M059J (cell line): ENCODE results near the gene DOK7. TPM values are rescaled to one million over a fixed set of nuclear protein-coding genes. Genes with fewer than 3 reads are reported as not detected.

Experiments used
- DNase-seq: peaks from one replicate; pipeline ENCODE4 v3.0.0-alpha.2; 2012; ENCODE audit warnings: low read depth
- total RNA-seq: library from RNA; depleted of rRNA; stranded (reverse); fragments of >200 nt; shearing (Covaris generic); gene quantifications from 2 replicates; pipeline ENCODE4 v1.2.3, GENCODE V29; 2014; rRNA removed

DOK7 gene, protein sequence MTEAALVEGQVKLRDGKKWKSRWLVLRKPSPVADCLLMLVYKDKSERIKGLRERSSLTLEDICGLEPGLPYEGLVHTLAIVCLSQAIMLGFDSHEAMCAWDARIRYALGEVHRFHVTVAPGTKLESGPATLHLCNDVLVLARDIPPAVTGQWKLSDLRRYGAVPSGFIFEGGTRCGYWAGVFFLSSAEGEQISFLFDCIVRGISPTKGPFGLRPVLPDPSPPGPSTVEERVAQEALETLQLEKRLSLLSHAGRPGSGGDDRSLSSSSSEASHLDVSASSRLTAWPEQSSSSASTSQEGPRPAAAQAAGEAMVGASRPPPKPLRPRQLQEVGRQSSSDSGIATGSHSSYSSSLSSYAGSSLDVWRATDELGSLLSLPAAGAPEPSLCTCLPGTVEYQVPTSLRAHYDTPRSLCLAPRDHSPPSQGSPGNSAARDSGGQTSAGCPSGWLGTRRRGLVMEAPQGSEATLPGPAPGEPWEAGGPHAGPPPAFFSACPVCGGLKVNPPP
- 0.22 and 3.1 TPM in 2 replicates for total RNA-seq

DNA sequence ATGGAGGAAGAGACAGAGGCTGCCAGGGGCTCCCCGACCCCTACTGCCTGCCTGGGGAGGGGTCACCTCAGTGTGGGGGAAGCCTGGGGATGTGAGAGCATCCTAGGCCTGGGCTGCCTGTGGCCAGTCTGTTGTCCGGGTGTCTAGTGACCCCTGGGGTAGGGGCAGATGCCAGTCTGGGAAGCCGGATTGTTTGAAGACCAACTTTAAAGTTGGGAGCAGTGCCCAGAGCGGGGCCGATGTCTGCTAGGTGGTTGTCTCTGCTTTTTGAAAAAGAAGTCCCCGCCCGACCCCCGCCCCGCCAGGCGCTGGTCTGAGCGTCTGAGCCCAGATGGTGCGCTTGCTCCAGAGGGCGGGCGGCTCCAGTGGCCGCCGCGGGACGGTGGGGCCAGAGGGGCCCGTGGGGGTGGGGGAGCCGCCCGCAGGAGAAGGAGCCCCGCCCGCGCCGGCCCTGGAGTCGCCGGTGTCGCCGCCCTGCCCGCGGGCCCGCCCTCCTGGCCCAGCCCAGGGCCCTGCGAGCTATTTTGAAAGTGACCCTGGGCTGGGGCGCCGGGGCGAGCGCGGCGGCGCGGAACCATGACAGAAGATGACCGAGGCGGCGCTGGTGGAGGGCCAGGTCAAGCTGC, at the start of gene DOK7:
Gene DOK7 (plus strand): TSS at position 517 of the 626 bp plus-strand sequence. CDS start 70 bp downstream, at position 587.
- no peak for DNase-seq

DNA sequence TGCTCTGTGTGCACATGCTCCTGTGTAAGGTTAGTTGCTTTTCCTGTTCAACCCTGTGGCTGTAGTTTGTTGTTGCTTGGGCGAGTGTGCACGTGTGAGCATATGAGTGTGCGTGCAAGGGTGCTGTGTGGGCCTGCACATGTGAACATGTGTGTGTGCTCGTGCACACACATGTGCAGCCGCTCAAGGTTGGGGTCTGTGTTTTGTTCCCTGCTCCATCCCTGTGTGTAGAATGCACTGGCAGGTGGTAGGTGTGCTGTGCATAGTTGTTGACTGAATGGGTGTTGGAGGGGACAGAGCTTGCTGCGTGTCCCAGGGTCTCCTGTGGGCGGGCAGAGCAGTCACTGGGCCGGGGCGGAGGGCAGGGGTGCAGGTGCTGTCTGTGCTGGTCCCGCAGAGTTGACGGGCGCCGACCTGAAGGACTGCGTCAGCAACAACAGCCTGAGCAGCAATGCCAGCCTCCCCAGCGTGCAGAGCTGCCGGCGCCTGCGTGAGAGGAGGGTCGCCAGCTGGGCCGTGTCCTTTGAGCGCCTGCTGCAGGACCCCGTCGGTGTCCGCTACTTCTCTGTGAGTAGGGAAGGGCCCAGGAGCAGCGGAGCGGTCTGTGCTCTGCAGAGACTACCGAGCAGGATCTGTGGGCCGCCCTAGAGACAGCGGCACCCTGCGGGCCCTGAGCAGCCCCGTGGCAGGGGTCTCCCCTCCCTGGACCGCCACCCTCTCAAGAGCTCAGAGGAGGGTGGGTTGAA, 49.3 kb upstream of the DOK7 start:
- no peak for DNase-seq

DNA sequence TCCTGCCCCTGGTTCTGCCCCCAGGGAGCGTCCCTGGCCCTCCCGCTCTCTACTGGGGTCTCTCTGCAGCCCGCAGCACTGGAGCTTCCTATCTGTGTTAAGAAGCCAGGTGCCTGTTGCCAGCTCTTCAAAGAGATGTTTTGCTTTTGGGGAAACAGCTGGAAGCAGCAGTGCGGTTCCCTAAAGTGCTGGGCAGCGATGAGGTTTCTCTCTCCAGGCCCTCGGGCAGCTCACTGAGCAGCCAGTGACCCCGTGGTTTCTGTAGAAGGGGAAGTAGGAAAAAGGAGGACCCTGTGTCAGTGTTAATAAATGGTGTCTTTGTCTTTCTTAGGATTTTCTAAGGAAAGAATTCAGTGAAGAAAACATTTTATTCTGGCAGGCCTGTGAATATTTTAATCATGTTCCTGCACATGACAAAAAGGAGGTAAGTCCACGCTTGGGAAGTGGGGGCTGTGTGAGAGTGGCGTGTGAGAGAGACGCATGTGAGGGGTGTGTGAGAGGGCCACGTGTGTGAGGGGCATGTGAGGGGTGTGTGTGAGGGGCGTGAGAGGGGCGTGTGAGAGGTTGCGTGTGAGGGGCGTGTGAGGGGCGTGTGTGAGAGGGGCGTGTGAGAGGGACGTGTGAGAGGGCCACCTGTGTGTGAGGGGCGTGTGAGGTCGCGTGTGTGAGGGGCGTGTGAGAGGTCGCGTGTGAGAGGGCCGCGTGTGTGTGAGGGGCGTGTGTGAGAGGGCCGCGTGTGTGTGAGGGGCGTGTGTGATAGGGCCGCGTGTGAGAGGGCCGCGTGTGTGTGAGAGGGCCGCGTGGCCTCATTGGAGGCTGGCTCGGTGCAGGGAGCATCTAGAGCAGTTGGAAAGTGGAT, 48.5 kb upstream of the DOK7 start:
- no peak for DNase-seq

DNA sequence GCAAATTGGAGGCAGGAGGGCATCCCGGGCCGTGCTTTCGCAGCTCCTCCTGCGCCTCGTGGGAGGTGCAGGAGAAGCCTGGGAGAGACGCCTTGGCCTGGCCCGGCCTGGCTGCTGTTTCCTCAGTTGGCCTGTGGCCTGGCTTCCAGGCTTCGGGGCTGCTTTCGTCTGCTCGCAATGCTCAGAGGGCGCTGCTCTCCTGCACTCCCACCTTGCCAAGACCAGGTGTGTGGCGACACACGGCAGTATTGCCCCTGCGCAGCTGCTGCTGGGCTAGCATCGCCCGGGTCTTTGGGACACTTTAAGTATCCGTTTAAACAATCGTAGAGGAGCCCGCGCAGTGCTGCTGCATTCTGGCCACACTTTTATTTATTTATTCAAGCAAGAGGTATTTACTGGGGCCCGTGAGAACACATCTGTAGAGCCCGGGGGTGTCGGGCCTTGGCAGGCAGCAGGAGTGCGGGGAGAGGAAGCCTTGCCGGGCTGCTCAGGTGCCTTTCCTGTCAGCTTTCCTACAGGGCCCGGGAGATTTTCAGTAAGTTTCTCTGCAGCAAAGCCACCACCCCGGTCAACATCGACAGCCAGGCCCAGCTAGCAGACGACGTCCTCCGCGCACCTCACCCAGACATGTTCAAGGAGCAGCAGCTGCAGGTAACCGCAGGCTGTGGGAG, 47.5 kb upstream of the DOK7 start:
- no peak for DNase-seq

DNA sequence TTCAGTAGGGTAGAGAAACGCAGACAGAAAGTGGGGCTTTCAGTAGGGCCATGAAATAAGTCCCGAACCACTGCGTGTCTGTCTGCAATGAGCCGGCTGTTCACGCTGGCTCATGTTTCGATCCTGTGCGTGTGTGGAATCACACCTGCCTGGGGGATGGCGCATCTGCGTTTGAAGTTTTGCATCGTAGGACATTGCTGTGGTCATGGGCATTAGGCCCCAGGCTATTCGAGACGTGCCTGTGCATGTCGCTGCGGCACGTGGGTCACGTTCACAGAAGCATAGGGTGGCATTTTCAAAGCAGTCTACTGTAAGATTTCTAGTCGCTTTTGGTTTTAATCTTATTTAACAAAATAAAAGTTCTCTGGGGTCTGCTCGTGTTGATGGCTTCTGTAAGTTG, 46.8 kb upstream of the DOK7 start:
- no peak for DNase-seq

DNA sequence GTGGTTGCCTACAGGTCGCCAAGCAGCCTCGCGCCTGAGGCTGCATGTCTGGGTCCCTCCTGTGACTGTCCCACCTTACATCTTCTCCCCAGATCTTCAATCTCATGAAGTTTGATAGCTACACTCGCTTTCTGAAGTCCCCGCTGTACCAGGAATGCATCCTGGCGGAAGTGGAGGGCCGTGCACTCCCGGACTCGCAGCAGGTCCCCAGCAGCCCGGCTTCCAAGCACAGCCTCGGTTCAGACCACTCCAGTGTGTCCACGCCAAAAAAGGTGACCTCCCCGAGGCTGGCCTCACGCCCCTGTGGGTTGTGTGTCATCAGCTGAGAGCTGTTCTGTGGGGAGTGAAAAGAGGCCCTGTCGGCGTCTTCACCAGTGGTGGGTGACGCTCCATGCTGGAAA, 46.3 kb upstream of the DOK7 start:
- no peak for DNase-seq

DNA sequence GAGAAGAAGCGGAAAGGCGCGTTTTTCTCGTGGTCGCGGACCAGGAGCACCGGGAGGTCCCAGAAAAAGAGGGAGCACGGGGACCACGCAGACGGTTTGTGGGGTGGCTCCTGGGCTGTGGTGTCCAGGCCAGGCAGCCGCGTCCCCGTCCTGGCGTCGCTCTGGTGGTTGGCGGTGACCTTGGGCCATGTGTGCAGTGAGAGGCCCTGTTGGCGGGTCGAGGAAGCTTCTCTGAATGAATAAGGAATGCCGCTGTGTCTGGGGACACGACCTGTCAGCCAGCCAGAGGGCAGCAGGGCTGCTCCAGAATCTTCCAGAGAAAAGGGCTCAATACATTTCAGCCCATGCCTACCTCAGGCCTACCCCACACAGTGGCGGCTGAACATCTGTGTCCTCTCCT, 45.7 kb upstream of the DOK7 start:
- no peak for DNase-seq

DNA sequence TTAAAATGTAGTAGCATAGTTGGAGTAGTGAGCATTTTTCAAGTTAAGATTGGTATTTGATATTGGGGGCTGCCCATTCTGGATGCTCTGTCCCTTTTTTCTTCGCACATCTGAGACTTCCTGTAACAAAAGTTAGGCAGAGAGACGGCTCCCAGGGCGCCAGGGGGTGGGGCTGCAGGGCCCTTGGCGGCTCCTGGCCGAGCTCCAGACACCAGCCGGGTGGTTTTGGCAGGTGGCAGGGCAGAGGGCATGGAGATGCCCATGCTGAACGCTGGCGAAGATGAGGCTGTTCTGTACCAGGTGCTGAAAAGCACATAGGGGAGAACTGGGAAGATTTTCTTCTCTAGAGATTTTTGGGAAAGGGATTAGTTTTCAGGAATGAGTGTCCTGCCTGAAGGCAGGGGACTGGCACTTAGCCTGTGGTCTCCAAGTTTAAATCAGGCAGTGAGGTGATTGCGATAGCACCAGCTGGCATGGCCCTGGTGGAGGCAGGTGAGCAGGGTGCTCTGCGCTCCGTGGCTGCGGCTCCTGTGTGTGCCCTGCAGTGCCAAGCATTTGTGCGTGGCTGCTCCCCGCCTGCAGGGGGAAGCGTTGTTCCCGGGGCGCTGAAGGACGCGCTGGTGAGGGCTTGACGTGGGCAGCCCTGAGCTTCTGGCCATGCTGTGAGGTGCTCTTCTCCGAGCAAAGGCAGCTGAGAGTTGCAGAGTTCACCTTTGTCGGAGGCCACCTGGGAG, 44.9 kb upstream of the DOK7 start:
- no peak for DNase-seq

DNA sequence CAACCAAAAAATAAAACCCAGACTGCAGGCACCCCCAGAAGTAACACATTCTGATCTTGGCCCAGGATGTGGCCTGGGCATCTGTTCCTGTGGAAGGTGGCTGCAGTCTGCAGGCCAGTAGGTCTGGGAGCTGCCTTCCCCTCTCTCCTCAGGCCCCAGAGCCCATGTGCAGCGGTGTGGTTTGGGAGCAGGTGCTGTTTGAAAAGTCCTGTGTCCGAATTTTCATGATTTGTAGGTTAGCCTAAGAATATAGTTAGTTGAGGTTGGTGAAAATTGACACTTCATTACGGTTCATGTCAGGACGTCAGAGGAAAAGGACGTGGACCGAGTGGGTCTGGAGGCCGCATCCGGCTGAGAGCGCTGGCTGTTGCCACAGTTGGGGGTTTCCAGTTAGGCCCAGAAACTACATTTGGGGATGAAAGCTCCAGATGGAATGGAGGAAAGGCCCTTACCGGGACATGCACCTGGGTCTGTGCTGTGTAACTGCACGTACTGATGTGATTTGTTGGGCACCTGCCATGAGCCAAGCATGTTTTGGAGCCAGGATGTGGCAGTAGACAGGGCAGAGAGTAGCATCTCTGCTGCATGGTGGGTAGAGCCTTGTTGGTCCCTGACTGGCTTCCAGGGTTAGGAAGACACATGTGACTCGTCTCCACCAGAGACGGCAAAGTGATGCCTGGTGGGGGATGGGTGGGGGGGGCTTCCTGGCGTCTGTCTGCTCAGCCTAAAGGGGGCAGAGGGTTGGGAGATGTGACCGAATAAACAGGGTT, 43.1 kb upstream of the DOK7 start:
- no peak for DNase-seq

DNA sequence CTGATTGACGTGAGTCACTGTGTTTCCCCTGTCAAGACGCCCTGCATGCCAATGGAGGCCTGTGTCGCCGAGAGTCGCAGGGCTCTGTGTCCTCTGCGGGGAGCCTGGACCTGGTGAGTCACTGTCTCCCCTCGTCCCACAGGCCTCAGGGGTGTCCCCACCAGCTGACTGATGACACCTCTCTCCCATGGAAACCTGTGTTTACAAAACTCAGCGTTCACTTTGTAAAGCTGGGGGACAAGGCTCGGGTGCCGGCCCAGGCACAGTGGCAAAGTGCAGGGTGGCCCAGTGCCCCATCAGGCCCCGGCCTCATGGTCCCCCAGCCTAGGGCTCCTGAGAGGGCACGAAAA, 42.5 kb upstream of the DOK7 start:
- DNase-seq, result peak; percentile 18

DNA sequence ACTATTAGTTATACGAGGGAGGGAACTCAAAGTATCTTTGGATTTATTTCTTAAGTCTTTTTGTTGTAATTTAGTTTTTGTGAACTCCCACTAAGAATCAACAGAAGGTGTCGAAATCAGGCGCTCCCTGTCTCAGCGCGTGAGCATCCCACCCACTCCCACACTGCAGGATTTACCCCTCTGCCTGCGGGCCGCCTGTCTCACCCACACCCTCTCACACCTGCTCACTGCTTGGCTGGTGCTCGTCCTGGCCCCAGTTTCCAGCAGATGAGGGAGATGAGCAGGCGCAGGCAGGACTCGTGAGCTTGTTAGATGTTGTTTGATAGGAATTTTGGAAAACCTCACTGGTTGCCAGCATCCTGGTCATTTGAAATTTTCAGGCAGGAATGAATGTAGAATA, 42.1 kb upstream of the DOK7 start:
- no peak for DNase-seq

DNA sequence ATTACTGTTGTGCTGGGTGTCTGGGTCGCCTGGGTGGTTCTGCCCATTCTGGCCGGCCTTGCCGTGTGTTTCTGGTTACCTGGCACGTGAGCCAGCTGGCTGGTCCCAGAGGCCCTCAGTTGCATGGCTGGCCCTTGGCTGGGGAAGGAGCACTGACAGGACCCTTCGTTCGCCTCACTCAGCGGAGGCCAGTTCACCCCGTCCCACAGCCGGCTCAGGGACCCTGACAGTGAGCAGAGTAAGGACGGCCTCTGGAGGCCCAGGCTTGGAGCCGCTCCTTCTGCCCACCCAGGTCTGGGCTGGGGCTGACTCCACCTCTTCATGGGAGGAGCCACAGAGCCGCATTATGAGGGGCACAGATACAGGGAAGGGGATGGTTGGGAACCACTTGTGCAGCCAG, 41.6 kb upstream of the DOK7 start:
- no peak for DNase-seq

DNA sequence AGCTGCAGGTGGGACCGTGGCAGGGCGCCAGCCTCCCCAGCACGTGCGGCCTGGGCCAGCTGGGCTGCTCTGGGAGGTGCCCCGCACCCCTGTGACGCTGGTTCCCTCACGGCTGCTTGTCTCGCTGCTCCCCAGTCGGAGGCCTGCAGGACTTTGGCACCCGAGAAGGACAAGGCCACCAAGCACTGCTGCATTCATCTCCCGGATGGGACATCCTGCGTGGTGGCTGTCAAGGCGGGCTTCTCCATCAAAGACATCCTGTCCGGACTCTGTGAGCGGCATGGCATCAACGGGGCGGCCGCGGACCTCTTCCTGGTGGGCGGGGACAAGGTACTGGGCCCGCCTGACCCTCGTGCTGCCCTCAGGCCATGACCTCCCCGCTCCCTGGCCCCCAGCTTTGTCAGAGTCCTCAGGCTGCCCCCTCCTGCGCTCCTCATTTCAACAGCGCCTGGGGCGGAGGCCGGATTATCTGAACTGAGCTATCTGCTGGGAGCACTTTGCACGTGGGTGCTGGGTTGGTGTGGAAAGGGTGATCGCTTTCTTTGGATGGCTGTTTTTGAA, 40.8 kb upstream of the DOK7 start:
- DNase-seq, result no peak

DNA sequence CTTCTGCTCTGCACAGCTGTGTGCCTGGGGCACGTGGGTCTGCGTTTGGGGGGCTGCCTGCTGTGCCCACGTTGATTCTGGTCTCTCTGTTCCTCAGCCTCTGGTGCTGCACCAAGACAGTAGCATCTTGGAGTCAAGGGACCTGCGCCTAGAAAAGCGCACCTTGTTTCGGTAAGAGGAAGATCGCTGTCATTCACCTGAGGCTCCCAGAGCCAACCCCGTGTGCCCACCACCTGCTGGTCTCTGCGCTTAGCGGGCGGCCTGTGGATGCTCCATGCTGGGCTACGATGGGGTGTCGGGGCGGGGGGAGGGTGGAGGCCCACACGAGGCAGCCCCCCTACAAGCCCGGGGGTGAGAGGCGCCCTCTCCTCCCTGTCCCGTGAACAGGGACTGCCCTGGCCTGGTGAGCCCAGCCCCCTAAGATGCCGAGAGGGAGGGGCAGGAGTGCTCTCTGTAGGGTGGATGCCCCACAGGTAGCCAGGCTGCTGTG, 40.3 kb upstream of the DOK7 start:
- no peak for DNase-seq

DNA sequence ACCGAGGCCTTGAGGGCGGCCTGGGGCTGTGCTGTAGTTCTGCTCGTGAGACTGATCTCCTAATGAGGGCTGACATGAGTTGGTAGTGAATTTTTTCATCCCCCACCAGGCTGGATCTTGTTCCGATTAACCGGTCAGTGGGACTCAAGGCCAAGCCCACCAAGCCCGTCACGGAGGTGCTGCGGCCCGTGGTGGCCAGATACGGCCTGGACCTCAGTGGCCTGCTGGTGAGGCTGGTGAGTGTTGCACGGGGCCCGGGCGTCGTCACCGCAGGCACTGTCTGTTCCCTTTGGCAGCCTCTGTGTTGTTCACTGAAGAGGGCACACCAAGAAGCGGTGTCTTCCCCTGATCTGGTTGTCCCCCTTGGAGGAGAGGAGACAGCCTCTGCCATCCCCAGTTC, 39.7 kb upstream of the DOK7 start:
- DNase-seq, result no peak

DNA sequence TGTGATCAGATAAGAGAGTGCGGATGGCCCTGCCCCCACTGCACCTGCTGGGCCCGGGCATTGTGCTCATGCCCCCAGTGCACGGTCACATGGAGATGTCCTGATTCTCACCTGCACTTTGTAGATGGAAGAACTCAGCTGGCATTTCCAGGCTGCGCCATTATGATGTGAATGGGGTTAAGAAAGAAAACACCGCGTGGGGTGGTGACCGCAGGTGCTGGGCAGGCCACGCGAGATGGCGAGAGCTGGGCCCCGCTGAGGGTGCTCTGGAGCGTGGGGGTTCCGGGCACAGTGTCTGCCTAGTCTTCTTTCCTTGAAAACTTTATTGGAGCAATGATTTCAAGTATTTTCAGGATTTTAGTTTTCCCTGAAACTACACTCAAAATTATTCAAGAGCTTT, 39.2 kb upstream of the DOK7 start:
- DNase-seq, result no peak

DNA sequence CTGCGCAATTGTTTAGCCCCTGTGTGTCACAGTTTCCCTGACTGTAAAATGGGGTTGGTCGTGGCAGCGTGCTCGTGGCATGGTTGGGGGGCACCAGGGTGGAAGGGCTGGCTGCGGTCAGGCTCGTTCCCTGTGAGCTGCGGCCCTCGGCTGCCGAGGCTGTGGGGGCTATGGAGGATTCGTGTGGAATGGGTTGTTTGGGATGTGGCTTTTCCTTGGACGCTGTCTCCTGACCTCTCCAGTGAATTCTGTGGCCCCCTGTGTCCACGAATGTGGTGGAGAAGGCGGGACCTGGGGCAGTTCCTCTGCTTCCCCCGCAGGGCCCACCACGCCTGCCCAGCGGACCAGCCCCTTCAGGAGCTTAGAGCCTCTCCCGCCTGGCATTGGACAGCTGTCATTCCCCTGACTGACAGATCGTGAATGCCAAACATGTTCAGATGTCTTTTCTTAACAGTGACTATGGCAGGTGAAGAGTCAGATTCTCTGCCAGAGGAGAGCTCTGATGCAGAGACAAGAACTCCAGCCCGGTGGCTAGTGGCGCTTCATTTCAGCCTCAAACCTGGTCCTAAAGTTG, 38.5 kb upstream of the DOK7 start:
- no peak for DNase-seq

DNA sequence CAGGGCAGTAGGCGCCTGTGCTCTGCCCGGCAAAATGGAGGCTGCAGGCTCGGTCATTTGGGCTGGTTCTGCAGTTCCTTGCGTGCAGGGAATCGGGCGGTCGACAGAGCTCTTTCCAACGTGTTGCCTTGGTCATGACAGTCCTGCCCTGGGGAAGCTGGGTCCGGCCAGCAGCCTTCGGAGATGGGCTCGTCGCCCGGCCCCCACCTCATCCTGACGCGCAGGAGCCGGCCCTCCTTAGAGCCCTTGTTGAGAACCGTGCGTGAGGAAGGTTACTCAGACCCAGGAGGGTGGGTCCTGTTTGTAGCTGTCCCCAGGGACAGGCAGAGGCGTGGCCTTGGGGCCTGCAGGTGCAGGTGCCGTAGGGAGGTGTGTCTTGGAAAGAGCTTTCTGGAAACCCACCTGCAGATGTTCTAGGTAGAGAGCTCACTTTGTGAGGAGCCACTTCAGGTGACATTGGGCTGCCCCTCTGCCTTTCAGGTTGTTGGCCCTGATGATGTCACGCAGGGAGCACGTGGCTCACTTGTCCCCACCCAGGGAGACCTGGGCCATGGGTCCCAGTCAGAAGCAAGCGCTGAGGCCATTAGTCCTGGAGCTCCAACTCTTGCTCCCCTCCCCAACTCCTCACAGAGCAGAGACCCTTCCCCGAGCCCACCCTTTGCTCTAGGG, 36.5 kb upstream of the DOK7 start:
- no peak for DNase-seq
